Adrenal gland (tissue), 12 donors: ENCODE results near the gene PRELP. TPM values are rescaled to one million over a fixed set of nuclear protein-coding genes. Genes with fewer than 3 reads are reported as not detected.

ENCODE experiments used
- DNase-seq, 7 donors: peaks; one replicate each; pipeline ENCODE4 v3.0.0-alpha.2; 2019 to 2020
- H3K27ac ChIP-seq, 5 donors: fragments of 200-600 bp; sonication (generic) in 4 of 5; 1 replicate in 3 of 5; 2 replicates in 2 of 5; pipeline versions ENCODE4 v1.5.1 to v1.8.0; 2016 to 2020; ENCODE audit warnings: mild to moderate bottlenecking in 1 of 5
- H3K27me3 ChIP-seq: fragments of 200-600 bp; 2 replicates; pipeline ENCODE4 v1.8.0; 2021
- H3K36me3 ChIP-seq, 2 donors: fragments of 200-600 bp; replicated peaks in 1 of 2; 1 replicate in 1 of 2; 2 replicates in 1 of 2; pipeline versions ENCODE4 v1.5.1 to v1.8.0; 2018 to 2022
- H3K4me1 ChIP-seq, 2 donors: fragments of 200-600 bp; replicated peaks in 1 of 2; 1 replicate in 1 of 2; 2 replicates in 1 of 2; pipeline versions ENCODE4 v1.5.1 to v1.8.0; 2018 to 2021
- H3K4me3 ChIP-seq, 4 donors: fragments of 200-600 bp; sonication (generic) in 3 of 4; one replicate each; pipeline ENCODE4 v1.5.1; 2016 to 2018
- H3K9me3 ChIP-seq, 3 donors: fragments of 200-600 bp; sonication (generic) in 1 of 3; replicated peaks in 1 of 3; 1 replicate in 2 of 3; 2 replicates in 1 of 3; pipeline versions ENCODE4 v1.5.1 to v1.8.0; 2016 to 2021
- POLR2A ChIP-seq, 2 donors: fragments of 450-650 bp; IDR thresholded peaks; one replicate each; pipeline ENCODE4 v1.6.1; 2017; ENCODE audit warnings: antibody characterized with exemption in 2 of 2, mild to moderate bottlenecking in 2 of 2, moderate library complexity in 1 of 2
- WGBS, 4 donors: extraction: QIAGEN DNeasy Blood & Tissue Kit in 2 of 4; methylation state at CpG; one replicate each; pipeline versions ENCODE4 v1.1.5 to v1.1.7; 2013 to 2017; 5-methylcytosine and 5-hydroxymethylcytosine counted together
- intact Hi-C, 2 donors: fragments of 100-400 bp; cut with DNase I; formaldehyde crosslinking; loops; one replicate each; pipeline versions ENCODE4 v1.14.1 to v1.15.0; 2022 to 2023
- polyA plus RNA-seq, 3 donors: library from polyadenylated mRNA; stranded (reverse); fragments of 200-250 nt in 2 of 3; fragments of 350-450 nt in 1 of 3; fragmentation: Illumina TruSeq in 1 of 3; extraction: RNeasy Lipid Tissue Mini Kit (QIAGEN cat#74804) in 1 of 3; gene quantifications; one replicate each; pipeline ENCODE4 v1.2.3, GENCODE V29; 2013 to 2014
- total RNA-seq, 9 donors: library from RNA; depleted of rRNA in 4 of 9; stranded (reverse); fragments of >200 nt in 4 of 9; fragments of 120-200 nt in 1 of 9; fragmentation: NEBNext Ultra II Directional in 1 of 9; extraction: Animal tissue kit (Norgen Biotek cat#: 25700) in 1 of 9; gene quantifications; one replicate each; pipeline versions ENCODE4 v1.1.0 to v1.2.4, GENCODE V29; 2013 to 2023
- TF ChIP-seq, protein P1 (sequence below), 6 experiments: fragments of 450-650 bp in 4 of 6; fragments of 200-600 bp in 2 of 6; sonication (generic) in 1 of 6; IDR thresholded peaks; 1 replicate in 5 of 6; 2 replicates in 1 of 6; pipeline versions ENCODE4 v1.5.1 to v1.8.0; 2016 to 2021; ENCODE audit warnings: antibody characterized with exemption in 6 of 6, mild to moderate bottlenecking in 2 of 6, moderate library complexity in 1 of 6
- donor health status: healthy with polysubstance abuse.
- donor health status: Bipolar disorder and iron deficiency.
- donor health status: DM: yes; HTN: yes; CAD: no.
- donor health status: DM: no; HTN: no; CAD: no.
- donor health status: DM: no; HTN: no; CAD: no.
- donor health status: DM: yes; HTN: yes; CAD: no.

PRELP gene
- total and polyA plus RNA-seq, 12 donors, result 0.61 to 29.4 (median 13.6) TPM

DNA sequence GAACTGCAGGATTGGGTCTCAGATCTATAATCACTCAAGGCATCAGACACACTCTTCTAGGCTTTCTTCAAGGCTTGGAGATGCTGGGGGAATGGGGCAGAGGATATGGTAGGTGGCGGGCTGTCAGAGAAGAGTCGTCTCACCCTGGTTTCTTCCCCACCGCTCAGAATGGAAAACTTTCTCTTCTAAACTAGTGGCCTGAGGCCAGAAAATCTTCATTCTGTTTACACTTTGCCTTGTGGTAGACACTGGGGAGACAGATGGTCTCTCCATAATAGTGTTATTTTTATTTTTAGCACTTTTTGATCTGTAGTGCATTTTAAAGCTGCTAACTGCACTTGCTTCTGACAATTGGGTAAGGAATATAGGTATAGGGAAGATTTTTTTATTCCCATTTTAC lies 2.6 kb downstream of the PRELP start:
- Histone ChIP-seq H3K27ac (peak overlapping the region in 2 of 5 donors; percentile 69), H3K4me1 (peaks cover 0 to 12% of the 10 kb centered on the region in 2 donors), H3K36me3 (no peaks in the 10 kb centered on the region), H3K9me3 (no peaks in the 10 kb centered on the region), H3K4me3 (peak overlapping the region in 1 of 4 donors; percentile 49), H3K27me3 (no peaks in the 10 kb centered on the region)
- WGBS, 4 donors, result 79 to 84% (median 79%) methylated on average over 3 of the region's 3 CpGs
- no peak for DNase-seq
- intact Hi-C loops, result no loop called here
- TF ChIP-seq, protein P1, sequence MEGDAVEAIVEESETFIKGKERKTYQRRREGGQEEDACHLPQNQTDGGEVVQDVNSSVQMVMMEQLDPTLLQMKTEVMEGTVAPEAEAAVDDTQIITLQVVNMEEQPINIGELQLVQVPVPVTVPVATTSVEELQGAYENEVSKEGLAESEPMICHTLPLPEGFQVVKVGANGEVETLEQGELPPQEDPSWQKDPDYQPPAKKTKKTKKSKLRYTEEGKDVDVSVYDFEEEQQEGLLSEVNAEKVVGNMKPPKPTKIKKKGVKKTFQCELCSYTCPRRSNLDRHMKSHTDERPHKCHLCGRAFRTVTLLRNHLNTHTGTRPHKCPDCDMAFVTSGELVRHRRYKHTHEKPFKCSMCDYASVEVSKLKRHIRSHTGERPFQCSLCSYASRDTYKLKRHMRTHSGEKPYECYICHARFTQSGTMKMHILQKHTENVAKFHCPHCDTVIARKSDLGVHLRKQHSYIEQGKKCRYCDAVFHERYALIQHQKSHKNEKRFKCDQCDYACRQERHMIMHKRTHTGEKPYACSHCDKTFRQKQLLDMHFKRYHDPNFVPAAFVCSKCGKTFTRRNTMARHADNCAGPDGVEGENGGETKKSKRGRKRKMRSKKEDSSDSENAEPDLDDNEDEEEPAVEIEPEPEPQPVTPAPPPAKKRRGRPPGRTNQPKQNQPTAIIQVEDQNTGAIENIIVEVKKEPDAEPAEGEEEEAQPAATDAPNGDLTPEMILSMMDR (IDR thresholded peaks at IDR 0.05), result no peak
- TF ChIP-seq POLR2A (IDR thresholded peaks at IDR 0.05), result no peak

DNA sequence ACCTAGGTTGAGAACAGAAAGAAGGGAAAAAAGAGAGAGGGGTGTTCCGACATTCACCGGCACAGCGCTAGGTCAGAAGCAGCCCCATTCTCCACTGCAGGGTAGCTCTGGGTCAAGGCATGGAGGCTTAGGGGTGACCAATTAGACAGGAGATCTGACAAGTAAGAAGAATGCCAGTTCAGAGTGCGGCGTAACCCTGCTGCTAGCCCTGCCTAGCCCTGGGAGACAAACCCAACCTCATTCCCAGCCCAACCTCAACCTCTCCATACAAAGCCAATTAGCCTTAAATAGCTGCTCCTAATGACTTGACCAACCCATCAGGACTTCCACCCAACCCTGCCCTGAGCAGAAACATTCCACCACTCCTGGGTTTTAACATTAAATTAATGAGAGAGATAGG lies 3.4 kb downstream of the PRELP start:
- DNase-seq, result no peak
- TF ChIP-seq, protein P1 (IDR thresholded peaks at IDR 0.05), result no peak
- TF ChIP-seq POLR2A (IDR thresholded peaks at IDR 0.05), result no peak
- Histone ChIP-seq H3K36me3 (no peaks in the 10 kb centered on the region), H3K4me3 (peak overlapping the region in 1 of 4 donors; percentile 49), H3K9me3 (no peaks in the 10 kb centered on the region), H3K27me3 (no peaks in the 10 kb centered on the region), H3K27ac (peak overlapping the region in 2 of 5 donors; percentile 52 to 69), H3K4me1 (peaks cover 0 to 12% of the 10 kb centered on the region in 2 donors)
- 75 to 84% (median 79%) methylated on average over 5 of the region's 5 CpGs for WGBS, 4 donors
- intact Hi-C loops, result no loop called here

DNA sequence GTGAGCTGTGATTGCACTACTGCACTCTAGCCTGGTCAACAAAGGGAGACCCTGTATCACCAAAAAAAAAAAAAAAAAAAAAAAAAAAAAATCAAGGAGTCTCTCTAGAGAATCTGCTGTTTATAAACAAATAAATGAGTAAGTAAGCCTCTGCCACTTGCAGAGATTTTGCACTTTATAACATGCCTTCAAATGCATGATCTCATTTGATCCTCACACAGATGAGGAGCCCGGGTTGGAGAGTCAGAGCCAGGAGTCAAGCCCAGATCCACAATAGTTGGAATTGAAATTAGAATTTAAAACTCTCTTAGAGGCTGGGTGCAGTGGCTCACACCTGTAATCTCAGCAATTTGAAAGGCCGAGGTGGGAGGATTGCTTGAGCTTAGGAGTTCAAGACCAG lies 4.0 kb downstream of the PRELP start:
- no peak for DNase-seq
- Histone ChIP-seq H3K27me3 (no peaks in the 10 kb centered on the region), H3K27ac (peak overlapping the region in 1 of 5 donors; percentile 52), H3K9me3 (no peaks in the 10 kb centered on the region), H3K36me3 (no peaks in the 10 kb centered on the region), H3K4me3 (no peak overlapping the region), H3K4me1 (peaks cover 0 to 12% of the 10 kb centered on the region in 2 donors)
- TF ChIP-seq POLR2A (IDR thresholded peaks at IDR 0.05), result no peak
- TF ChIP-seq, protein P1 (IDR thresholded peaks at IDR 0.05), result no peak
- WGBS, 4 donors, result 71 to 81% (median 76%) methylated on average over 2 of the region's 2 CpGs
- intact Hi-C loops, result loop anchor here (5.0 to 10.0 kb wide), 3 partner anchors 105 to 205 kb away; no protein-coding TSS in a partner anchor

DNA sequence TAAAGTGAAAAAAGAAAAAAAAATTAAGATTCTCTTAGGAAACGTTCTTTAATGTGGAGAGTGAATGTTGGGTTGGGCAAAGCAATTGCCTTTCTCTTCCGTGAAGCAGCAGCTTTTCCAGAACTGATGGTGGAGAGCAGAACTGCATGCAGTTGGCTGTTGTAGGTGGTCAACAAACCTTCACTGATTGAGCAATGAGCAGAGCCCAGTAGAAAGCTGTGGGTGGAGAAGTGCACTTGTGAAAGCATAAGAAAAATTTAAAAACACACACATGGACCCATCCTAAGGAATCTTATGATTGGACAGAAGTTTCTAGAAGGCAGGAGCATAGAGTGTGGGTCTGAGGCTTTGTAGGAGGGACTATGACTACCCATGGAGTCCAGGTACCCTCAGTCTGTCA lies 4.5 kb downstream of the PRELP start:
- no peaks in the 10 kb centered on the region for H3K9me3 ChIP-seq
- intact Hi-C loops, result loop anchor here (5.0 to 10.0 kb wide), 3 partner anchors 105 to 205 kb away; no protein-coding TSS in a partner anchor
- no peak for DNase-seq

More for the DNA sequence above, 4.5 kb downstream of the PRELP start:
- no peaks in the 10 kb centered on the region for H3K36me3 ChIP-seq
- no peaks in the 10 kb centered on the region for H3K27me3 ChIP-seq
- no peak for TF ChIP-seq POLR2A (IDR thresholded peaks at IDR 0.05)
- TF ChIP-seq, protein P1 (IDR thresholded peaks at IDR 0.05), result no peak
- peak overlapping the region in 3 of 5 donors; percentile 14 to 71 (median 52) for H3K27ac ChIP-seq
- H3K4me1 ChIP-seq, result peaks cover 0 to 12% of the 10 kb centered on the region in 2 donors
- H3K4me3 ChIP-seq, result no peak overlapping the region
- 56 to 74% (median 59%) methylated on average over 2 of the region's 2 CpGs for WGBS, 4 donors
